H9 (cell line): Measurements from ENCODE around the gene ZFP92. TPM values are rescaled to one million over a fixed set of nuclear protein-coding genes. Genes with fewer than 3 reads are reported as not detected.

Experiments
- DNase-seq: peaks from one replicate; pipeline ENCODE4 v3.0.0-alpha.2; 2017
- H2AFZ ChIP-seq: one replicate; pipeline ENCODE4 v1.6.1; 2013; ENCODE audit warnings: mild to moderate bottlenecking, low read length, control low read depth, moderate library complexity
- H2AK5ac ChIP-seq: 2 replicates; pipeline ENCODE4 v1.6.1; 2013; ENCODE audit warnings: low read length, control low read depth, mixed read lengths; ENCODE audit not compliant: insufficient read length
- H2BK120ac ChIP-seq: one replicate; pipeline ENCODE4 v1.6.1; 2013; ENCODE audit warnings: low read depth, mild to moderate bottlenecking, low read length, control low read depth, inconsistent platforms; ENCODE audit not compliant: poor library complexity, severe bottlenecking
- H2BK12ac ChIP-seq: 2 replicates; pipeline ENCODE4 v1.6.1; 2013; ENCODE audit warnings: low read length, control low read depth, mixed read lengths, low read depth; ENCODE audit not compliant: insufficient read length
- H2BK15ac ChIP-seq: 2 replicates; pipeline ENCODE4 v1.6.1; 2013; ENCODE audit warnings: low read depth, low read length, control low read depth
- H2BK20ac ChIP-seq: one replicate; pipeline ENCODE4 v1.6.1; 2013; ENCODE audit warnings: low read depth, mild to moderate bottlenecking, low read length, control low read depth, inconsistent platforms; ENCODE audit not compliant: poor library complexity, severe bottlenecking
- H2BK5ac ChIP-seq: 2 replicates; pipeline ENCODE4 v1.6.1; 2013; ENCODE audit warnings: low read length, control low read depth, mixed read lengths; ENCODE audit not compliant: insufficient read length
- H3K14ac ChIP-seq: 2 replicates; pipeline ENCODE4 v1.6.1; 2013; ENCODE audit warnings: low read length, control low read depth; ENCODE audit not compliant: insufficient read depth
- H3K18ac ChIP-seq: 2 replicates; pipeline ENCODE4 v1.6.1; 2013; ENCODE audit warnings: low read depth, mild to moderate bottlenecking, mixed read lengths, low read length, control low read depth; ENCODE audit not compliant: insufficient read length
- H3K23ac ChIP-seq: 2 replicates; pipeline ENCODE4 v1.6.1; 2013; ENCODE audit warnings: low read length, control low read depth, mixed read lengths, low read depth; ENCODE audit not compliant: insufficient read length
- H3K23me2 ChIP-seq: 2 replicates; pipeline ENCODE4 v1.6.1; 2013; ENCODE audit warnings: low read depth, mild to moderate bottlenecking, mixed read lengths, low read length, control low read depth; ENCODE audit not compliant: insufficient read length, poor library complexity, severe bottlenecking
- H3K27ac ChIP-seq: 2 replicates; pipeline ENCODE4 v1.5.1; 2013; ENCODE audit warnings: low read length, control low read depth, mixed read lengths, low read depth; ENCODE audit not compliant: insufficient read length
- H3K27me3 ChIP-seq: 2 replicates; pipeline ENCODE4 v1.6.1; 2013; ENCODE audit warnings: low read length, control low read depth, inconsistent platforms; ENCODE audit not compliant: insufficient read depth
- H3K4ac ChIP-seq: 2 replicates; pipeline ENCODE4 v1.6.1; 2013; ENCODE audit warnings: low read depth, mild to moderate bottlenecking, control low read depth, inconsistent platforms, low read length, moderate library complexity
- H3K4me1 ChIP-seq: 2 replicates; pipeline ENCODE4 v1.6.1; 2013; ENCODE audit warnings: low read length, control low read depth, inconsistent platforms; ENCODE audit not compliant: insufficient read depth
- H3K4me2 ChIP-seq: 2 replicates; pipeline ENCODE4 v1.6.1; 2013; ENCODE audit warnings: low read length, control low read depth, mixed read lengths; ENCODE audit not compliant: insufficient read length, insufficient read depth
- H3K56ac ChIP-seq: 2 replicates; pipeline ENCODE4 v1.6.1; 2013; ENCODE audit warnings: low read depth, mild to moderate bottlenecking, mixed read lengths, low read length, control low read depth; ENCODE audit not compliant: insufficient read length
- H3K79me1 ChIP-seq: 2 replicates; pipeline ENCODE4 v1.6.1; 2013; ENCODE audit warnings: low read depth, mild to moderate bottlenecking, moderate library complexity, low read length, control low read depth, inconsistent platforms; ENCODE audit not compliant: insufficient read depth, poor library complexity, severe bottlenecking
- H3K79me2 ChIP-seq: 2 replicates; pipeline ENCODE4 v1.6.1; 2013; ENCODE audit warnings: low read length, control low read depth, inconsistent platforms; ENCODE audit not compliant: insufficient read depth
- H3K9ac ChIP-seq: 2 replicates; pipeline ENCODE4 v1.6.1; 2013; ENCODE audit warnings: low read length, control low read depth, mixed read lengths; ENCODE audit not compliant: insufficient read length; ENCODE audit errors: extremely low read depth
- H3K9me3 ChIP-seq: one replicate; pipeline ENCODE4 v1.6.1; 2013; ENCODE audit warnings: low read depth, low read length, inconsistent platforms; ENCODE audit not compliant: control insufficient read depth
- H3T11ph ChIP-seq: one replicate; pipeline ENCODE4 v1.6.1; 2013; ENCODE audit warnings: mild to moderate bottlenecking, low read length, control low read depth, inconsistent platforms
- H4K20me1 ChIP-seq: one replicate; pipeline ENCODE4 v1.6.1; 2013; ENCODE audit not compliant: control insufficient read depth, insufficient read length, insufficient read depth
- H4K5ac ChIP-seq: 2 replicates; pipeline ENCODE4 v1.6.1; 2013; ENCODE audit warnings: low read depth, mild to moderate bottlenecking, mixed read lengths, low read length, control low read depth; ENCODE audit not compliant: insufficient read length
- H4K8ac ChIP-seq: replicated peaks from 2 replicates; pipeline ENCODE4 v1.6.1; 2013; ENCODE audit warnings: low read length, control low read depth, mixed read lengths, low read depth; ENCODE audit not compliant: insufficient read length
- H4K91ac ChIP-seq: 2 replicates; pipeline ENCODE4 v1.6.1; 2013; ENCODE audit warnings: low read depth, mild to moderate bottlenecking, moderate library complexity, mixed read lengths, low read length, control low read depth; ENCODE audit not compliant: insufficient read length
- H3K27ac Mint-ChIP-seq, 3 experiments: 2 replicates in 2 of 3; 3 replicates in 1 of 3; pipeline ENCODE4 v1.8.0; 2020 to 2021; ENCODE audit warnings: mixed read lengths in 3 of 3, mild to moderate bottlenecking in 1 of 3, moderate library complexity in 1 of 3
- H3K27me3 Mint-ChIP-seq: 2 replicates; pipeline ENCODE4 v1.8.0; 2021; ENCODE audit warnings: low read depth, mild to moderate bottlenecking, moderate library complexity, mixed read lengths
- H3K36me3 Mint-ChIP-seq, 3 experiments: 2 replicates in 2 of 3; 3 replicates in 1 of 3; pipeline ENCODE4 v1.8.0; 2020 to 2021; ENCODE audit warnings: low read depth in 3 of 3, mixed read lengths in 3 of 3; ENCODE audit not compliant: insufficient read depth in 1 of 3
- H3K4me1 Mint-ChIP-seq, 2 experiments: 2 replicates each; pipeline ENCODE4 v1.8.0; 2020; ENCODE audit warnings: mixed read lengths in 2 of 2
- H3K4me3 Mint-ChIP-seq, 2 experiments: 2 replicates in 1 of 2; 3 replicates in 1 of 2; pipeline ENCODE4 v1.8.0; 2020 to 2021; ENCODE audit warnings: mild to moderate bottlenecking in 2 of 2, mixed read lengths in 2 of 2, moderate library complexity in 1 of 2
- H3K9me3 Mint-ChIP-seq, 2 experiments: 2 replicates in 1 of 2; 3 replicates in 1 of 2; pipeline ENCODE4 v1.8.0; 2020; ENCODE audit warnings: mild to moderate bottlenecking in 2 of 2, mixed read lengths in 2 of 2, moderate library complexity in 1 of 2
- WGBS: extraction: QIAGEN DNeasy Blood & Tissue Kit; methylation state at CpG from one replicate; pipeline ENCODE4 v1.1.7; 2013; ENCODE audit warnings: missing lambda C conversion rate, low lambda C conversion rate, mixed read lengths; ENCODE audit not compliant: insufficient read length; ENCODE audit errors: extremely low coverage; 5-methylcytosine and 5-hydroxymethylcytosine counted together
- total RNA-seq: library from RNA; stranded (reverse); gene quantifications from 2 replicates; pipeline ENCODE4 v1.2.1, GENCODE V29; 2021
- TF ChIP-seq, protein P1 (sequence below): fragments of 200-600 bp; sonication (generic); conservative IDR thresholded peaks from 3 replicates; pipeline ENCODE4 v1.8.0; 2021; ENCODE audit warnings: antibody characterized with exemption, mild to moderate bottlenecking

The ZFP92 gene
- total RNA-seq, 1 experiment from 2014 or later: 0.68 TPM

DNA sequence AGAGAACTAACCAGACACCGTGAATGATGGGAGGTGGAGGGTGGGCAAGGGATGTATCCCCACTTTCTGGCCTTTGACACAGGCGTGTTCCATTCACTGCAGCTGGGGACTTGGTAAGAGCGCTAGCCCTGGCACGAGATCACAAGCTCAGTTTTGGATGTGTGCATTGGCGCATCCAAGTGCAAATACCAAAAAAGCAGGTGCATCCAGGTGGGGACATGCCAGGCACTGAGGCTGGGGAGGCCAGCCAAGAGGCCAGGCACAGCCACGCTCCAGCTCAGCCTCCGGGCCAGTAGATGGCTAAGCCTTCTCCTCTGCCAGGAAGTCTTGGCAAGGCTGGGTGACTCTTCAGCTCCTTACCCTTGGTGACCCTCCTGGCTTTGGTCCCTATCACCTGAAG lies 4.4 kb upstream of the ZFP92 start:
- no peak overlapping the region for H3K9ac ChIP-seq
- H2BK12ac ChIP-seq: no peak overlapping the region
- no peak overlapping the region for H3K4me2 ChIP-seq
- no peaks in the 10 kb centered on the region for H3K23me2 ChIP-seq
- no peak overlapping the region for H3K56ac ChIP-seq
- no peak overlapping the region for H3K23ac ChIP-seq
- peaks cover 46% of the 10 kb centered on the region for H3K27me3 Mint-ChIP-seq
- no peak overlapping the region for H3K4me3 Mint-ChIP-seq
- H3K4me1 Mint-ChIP-seq: peaks cover 3 to 6% of the 10 kb centered on the region in 2 experiments; a peak in 2 of 4 replicates
- no peak overlapping the region for H3T11ph ChIP-seq
- no peak overlapping the region for H2BK20ac ChIP-seq
- H2BK15ac ChIP-seq: no peak overlapping the region
- WGBS: no CpG with 5 or more reads among the region's 7 CpGs
- H3K4me1 ChIP-seq: no peaks in the 10 kb centered on the region
- no peaks in the 10 kb centered on the region for H3K79me2 ChIP-seq
- H3K18ac ChIP-seq: no peak overlapping the region
- no peak overlapping the region for H3K14ac ChIP-seq
- no peak overlapping the region for H4K8ac ChIP-seq
- no peak overlapping the region for H4K91ac ChIP-seq
- H2AK5ac ChIP-seq: no peak overlapping the region
- no peak overlapping the region for H2BK5ac ChIP-seq
- no peak for DNase-seq
- H3K36me3 Mint-ChIP-seq: peaks cover under 1 to 12% (median 7%) of the 10 kb centered on the region in 3 experiments; a peak in 6 of 7 replicates
- H3K9me3 ChIP-seq: peaks cover 16% of the 10 kb centered on the region
- H2BK120ac ChIP-seq: no peak overlapping the region
- no peaks in the 10 kb centered on the region for H4K20me1 ChIP-seq
- H3K4ac ChIP-seq: no peak overlapping the region
- H3K79me1 ChIP-seq: no peaks in the 10 kb centered on the region
- H3K27ac Mint-ChIP-seq: no peak overlapping the region
- no peak overlapping the region for H2AFZ ChIP-seq
- H4K5ac ChIP-seq: no peak overlapping the region
- TF ChIP-seq, protein P1, sequence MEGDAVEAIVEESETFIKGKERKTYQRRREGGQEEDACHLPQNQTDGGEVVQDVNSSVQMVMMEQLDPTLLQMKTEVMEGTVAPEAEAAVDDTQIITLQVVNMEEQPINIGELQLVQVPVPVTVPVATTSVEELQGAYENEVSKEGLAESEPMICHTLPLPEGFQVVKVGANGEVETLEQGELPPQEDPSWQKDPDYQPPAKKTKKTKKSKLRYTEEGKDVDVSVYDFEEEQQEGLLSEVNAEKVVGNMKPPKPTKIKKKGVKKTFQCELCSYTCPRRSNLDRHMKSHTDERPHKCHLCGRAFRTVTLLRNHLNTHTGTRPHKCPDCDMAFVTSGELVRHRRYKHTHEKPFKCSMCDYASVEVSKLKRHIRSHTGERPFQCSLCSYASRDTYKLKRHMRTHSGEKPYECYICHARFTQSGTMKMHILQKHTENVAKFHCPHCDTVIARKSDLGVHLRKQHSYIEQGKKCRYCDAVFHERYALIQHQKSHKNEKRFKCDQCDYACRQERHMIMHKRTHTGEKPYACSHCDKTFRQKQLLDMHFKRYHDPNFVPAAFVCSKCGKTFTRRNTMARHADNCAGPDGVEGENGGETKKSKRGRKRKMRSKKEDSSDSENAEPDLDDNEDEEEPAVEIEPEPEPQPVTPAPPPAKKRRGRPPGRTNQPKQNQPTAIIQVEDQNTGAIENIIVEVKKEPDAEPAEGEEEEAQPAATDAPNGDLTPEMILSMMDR: no peak
- H3K27me3 ChIP-seq: peaks cover 3% of the 10 kb centered on the region; the same call in 1 of the 2 replicates
- no peak overlapping the region for H3K27ac ChIP-seq
- H3K9me3 Mint-ChIP-seq: peaks cover 62 to 80% of the 10 kb centered on the region in 2 experiments
